ENCODE measurements around the gene TRAF1.

Gene TRAF1

DNA sequence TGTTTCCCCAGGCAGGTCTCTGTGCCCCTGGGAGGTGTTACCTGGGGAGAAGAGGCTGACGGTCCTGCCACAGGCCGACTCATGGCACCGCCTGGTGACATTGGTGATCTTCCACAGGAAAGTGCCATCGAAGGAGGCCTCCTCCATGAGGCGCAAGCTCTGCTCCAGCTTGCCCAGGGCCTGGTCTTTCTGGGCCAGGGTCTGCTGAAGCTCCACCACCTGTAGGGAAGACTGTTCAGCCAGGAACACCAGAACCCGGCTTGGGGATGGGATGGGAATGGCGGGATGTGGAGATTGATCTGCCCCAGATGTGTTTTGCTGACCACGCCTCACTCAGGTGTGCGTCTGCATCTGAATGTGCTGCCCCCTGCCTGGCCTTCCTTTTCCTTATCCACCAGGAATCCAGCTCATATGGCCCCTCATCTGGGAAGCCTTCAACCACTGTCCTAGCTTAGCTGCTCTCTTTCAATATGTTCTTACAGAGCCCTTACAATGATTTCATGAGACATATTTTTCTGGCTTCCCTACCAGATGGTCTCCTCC, 15.2 kb downstream of the TRAF1 start:
- in situ Hi-C loops (cut with MboI; ENCODE audit: low pct_unique_long_range_greater_than_20kb, low sequenced_read_pairs, unreplicated experiment), result no loop called here
- TF ChIP-seq, protein P1, sequence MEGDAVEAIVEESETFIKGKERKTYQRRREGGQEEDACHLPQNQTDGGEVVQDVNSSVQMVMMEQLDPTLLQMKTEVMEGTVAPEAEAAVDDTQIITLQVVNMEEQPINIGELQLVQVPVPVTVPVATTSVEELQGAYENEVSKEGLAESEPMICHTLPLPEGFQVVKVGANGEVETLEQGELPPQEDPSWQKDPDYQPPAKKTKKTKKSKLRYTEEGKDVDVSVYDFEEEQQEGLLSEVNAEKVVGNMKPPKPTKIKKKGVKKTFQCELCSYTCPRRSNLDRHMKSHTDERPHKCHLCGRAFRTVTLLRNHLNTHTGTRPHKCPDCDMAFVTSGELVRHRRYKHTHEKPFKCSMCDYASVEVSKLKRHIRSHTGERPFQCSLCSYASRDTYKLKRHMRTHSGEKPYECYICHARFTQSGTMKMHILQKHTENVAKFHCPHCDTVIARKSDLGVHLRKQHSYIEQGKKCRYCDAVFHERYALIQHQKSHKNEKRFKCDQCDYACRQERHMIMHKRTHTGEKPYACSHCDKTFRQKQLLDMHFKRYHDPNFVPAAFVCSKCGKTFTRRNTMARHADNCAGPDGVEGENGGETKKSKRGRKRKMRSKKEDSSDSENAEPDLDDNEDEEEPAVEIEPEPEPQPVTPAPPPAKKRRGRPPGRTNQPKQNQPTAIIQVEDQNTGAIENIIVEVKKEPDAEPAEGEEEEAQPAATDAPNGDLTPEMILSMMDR (IDR thresholded peaks at IDR 0.05; ENCODE audit: extremely low read depth, insufficient read depth, missing control alignments), result no peak
- no peak for DNase-seq (ENCODE audit: low spot score)

DNA sequence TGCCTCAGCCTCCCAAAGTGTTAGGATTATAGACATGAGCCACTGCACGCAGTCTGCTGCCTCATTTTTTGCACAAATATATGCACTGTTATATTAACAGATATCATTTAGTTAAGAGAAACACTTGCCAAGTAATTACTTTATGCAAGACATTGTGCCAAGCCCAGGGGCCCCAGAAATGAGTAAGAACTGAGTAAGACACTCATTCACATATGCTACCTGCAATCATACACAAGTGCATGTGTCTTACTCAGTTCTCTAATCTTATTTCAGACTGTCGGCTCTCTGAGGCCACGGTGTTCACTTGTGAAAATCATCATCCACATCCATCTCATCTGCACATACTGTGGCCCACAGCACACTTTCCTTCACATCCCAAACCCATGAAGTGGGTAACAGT, 16.0 kb downstream of the TRAF1 start:
- in situ Hi-C loops (cut with MboI; ENCODE audit: low pct_unique_long_range_greater_than_20kb, low sequenced_read_pairs, unreplicated experiment), result no loop called here
- TF ChIP-seq, protein P1 (IDR thresholded peaks at IDR 0.05; ENCODE audit: extremely low read depth, insufficient read depth, missing control alignments), result no peak
- no peak for DNase-seq (ENCODE audit: low spot score)

DNA sequence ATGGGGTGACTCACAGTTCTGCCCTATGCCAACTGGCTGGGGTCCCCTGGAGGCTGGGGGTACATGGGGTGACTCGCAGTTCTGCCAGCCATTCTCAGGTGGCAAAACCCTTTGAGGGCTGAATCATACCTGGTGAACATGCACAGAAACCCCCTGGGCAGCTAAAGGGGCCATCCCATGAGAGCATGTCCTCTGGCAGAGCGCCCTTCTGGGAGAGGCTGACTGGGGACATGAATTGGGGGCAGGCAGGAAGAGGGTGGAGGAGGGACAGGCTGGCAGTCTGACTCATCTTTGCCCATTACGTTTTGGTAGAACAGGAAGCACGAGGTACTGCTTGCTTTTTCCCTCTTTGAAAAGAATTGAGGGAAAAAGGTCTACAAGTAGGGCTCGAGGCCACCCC, 16.7 kb downstream of the TRAF1 start:
- in situ Hi-C loops (cut with MboI; ENCODE audit: low pct_unique_long_range_greater_than_20kb, low sequenced_read_pairs, unreplicated experiment), result no loop called here
- TF ChIP-seq, protein P1 (IDR thresholded peaks at IDR 0.05; ENCODE audit: extremely low read depth, insufficient read depth, missing control alignments), result no peak
- DNase-seq (ENCODE audit: low spot score), result no peak

DNA sequence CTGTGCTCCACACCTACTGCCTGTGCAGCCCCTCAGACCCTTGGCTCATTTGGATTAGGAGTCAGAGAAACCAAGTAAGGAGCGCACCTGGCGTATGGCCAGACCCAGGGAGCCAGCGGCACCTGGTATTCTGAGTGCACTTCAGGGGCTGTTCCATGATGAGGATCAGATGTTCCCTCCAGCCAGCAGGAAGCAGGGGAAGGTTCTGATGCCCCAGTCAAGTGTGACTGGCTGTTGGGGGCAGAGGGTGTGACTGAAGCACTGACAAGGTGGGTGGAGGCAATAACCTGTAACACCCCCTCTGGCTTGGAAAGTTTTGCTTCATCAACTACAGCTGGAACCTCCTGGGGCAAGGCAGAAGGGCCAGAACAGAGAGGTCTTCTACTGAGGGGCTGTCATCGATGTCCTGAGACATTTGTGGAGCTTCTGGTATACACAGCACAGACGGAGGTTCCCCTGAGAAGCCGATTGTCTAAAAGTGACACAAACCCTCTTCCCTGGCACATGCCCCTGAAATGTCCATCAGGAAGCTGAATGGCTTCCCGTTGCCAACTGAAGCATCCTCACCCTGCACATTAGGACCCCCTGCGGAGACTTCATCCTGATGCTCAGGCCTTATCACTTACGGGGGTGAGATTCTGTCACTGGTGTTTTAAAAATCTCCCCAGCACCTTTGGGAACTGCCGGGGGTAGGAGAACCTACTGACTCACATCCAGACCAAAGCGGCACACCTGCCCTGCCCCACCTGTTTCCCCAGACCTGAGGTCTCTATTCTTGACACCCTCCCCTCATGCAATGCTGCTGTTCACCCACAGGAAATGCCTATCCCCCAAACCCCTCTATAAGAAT, 21.1 kb downstream of the TRAF1 start:
- no peak for DNase-seq (ENCODE audit: low spot score)
- TF ChIP-seq, protein P1 (IDR thresholded peaks at IDR 0.05; ENCODE audit: extremely low read depth, insufficient read depth, missing control alignments), result no peak
- in situ Hi-C loops (cut with MboI; ENCODE audit: low pct_unique_long_range_greater_than_20kb, low sequenced_read_pairs, unreplicated experiment), result no loop called here

DNA sequence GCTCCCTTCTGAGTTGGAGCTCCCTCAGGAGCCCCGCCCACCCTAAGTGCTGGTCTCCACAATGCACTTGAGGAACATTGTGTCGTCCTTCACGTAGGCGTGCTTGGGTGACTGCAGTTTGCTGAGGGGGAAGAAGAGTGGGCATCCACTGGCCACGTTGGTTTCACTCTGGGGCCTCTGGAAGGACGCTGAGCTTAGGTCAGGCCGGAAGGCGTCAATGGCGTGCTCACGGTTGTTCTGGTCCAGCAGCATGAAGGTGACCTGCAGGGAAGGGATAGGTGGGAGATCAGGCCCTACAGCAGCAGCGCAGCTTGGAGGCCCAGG, 21.7 kb downstream of the TRAF1 start:
- TF ChIP-seq, protein P1 (IDR thresholded peaks at IDR 0.05; ENCODE audit: extremely low read depth, insufficient read depth, missing control alignments), result no peak
- DNase-seq (ENCODE audit: low spot score), result no peak
- in situ Hi-C loops (cut with MboI; ENCODE audit: low pct_unique_long_range_greater_than_20kb, low sequenced_read_pairs, unreplicated experiment), result no loop called here

DNA sequence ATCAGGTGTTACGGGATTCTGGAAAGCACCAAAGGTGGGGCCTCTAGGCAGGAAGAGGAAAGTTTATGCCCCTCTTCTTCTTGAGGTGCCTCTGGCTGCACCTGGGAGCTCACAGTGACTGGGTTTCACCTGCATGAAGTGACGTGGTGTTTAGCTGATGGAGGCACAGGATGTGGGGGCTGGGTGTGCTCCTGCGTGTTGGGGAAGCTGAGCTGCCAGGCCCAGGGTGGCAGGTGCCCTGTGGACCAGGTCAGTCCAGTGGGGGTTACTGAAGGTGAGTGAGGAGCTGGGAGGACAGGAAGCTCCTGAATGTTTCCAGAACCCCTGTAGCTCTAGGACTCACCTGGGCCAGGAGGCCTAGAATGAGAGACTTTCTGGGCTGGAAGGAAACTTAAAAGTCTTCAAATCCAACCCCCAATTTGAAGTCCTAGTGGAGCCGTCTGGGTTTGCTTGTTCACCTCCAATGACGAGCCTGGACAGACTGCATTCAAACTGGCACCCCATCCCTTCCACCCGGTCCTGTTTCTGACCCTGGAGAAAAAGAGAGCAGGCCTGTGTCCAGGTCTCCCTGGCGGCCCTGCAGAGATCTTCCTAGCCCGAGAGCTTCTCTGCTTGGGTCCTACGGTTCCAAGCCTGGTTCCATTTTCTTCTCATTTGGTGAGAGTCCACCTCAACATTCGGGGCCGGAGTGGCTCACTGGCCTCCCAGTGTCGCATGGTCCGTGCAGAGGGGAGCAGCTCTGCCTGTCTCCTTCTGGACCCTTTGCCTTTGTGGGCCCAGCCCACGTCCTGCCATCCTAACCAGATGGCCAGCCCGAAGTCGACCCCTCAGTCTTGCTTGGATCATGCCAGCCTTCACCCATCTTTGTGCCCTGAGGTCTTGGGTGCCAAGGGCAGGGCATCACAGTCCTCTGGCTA, 22.3 kb downstream of the TRAF1 start:
- no peak for DNase-seq (ENCODE audit: low spot score)
- TF ChIP-seq, protein P1 (IDR thresholded peaks at IDR 0.05; ENCODE audit: extremely low read depth, insufficient read depth, missing control alignments), result no peak
- in situ Hi-C loops (cut with MboI; ENCODE audit: low pct_unique_long_range_greater_than_20kb, low sequenced_read_pairs, unreplicated experiment), result no loop called here

Data from GM13977 (cell line).